Pancreas (tissue), 10 donors: Measurements from ENCODE around the gene IDE. TPM values are rescaled to one million over a fixed set of nuclear protein-coding genes. Genes with fewer than 3 reads are reported as not detected.
A peak's percentile ranks its signal among the peaks of the same experiment; 100 is the strongest.

Source experiments
- ATAC-seq, 4 donors: fragments of 200-7000 bp; cut with Tn5 transposase; one replicate each; pipeline versions ENCODE4 v1.8.0 to v1.9.1; 2020; ENCODE audit warnings: mild to moderate bottlenecking in 4 of 4, moderate library complexity in 4 of 4
- DNase-seq, 6 donors: peaks; one replicate each; pipeline ENCODE4 v3.0.0-alpha.2; 2020
- FAIRE-seq: peaks from 2 replicates; lab custom pipeline; 2012; peaks lifted over from hg19 to GRCh38; lab: Jason Lieb, UNC
- H3K27ac ChIP-seq, 4 donors: fragments of 200-600 bp; sonication (generic); 1 replicate in 3 of 4; 2 replicates in 1 of 4; pipeline versions ENCODE4 v1.5.0 to v1.8.0; 2020
- H3K27me3 ChIP-seq, 4 donors: fragments of 200-600 bp; one replicate each; pipeline ENCODE4 v1.8.0; 2021
- H3K36me3 ChIP-seq, 3 donors: fragments of 200-600 bp; sonication (generic) in 1 of 3; one replicate each; pipeline versions ENCODE4 v1.5.0 to v1.8.0; 2020 to 2021
- H3K4me1 ChIP-seq, 3 donors: fragments of 200-600 bp; one replicate each; pipeline ENCODE4 v1.8.0; 2021
- H3K4me3 ChIP-seq, 4 donors: fragments of 200-600 bp; sonication (generic) in 2 of 4; one replicate each; pipeline versions ENCODE4 v1.5.0 to v1.8.0; 2020 to 2021
- H3K9me3 ChIP-seq, 4 donors: fragments of 200-600 bp; one replicate each; pipeline ENCODE4 v1.8.0; 2021
- WGBS, 2 donors: extraction: QIAGEN DNeasy Blood & Tissue Kit; methylation state at CpG; one replicate each; pipeline ENCODE4 v1.1.7; 2013; 5-methylcytosine and 5-hydroxymethylcytosine counted together
- intact Hi-C, 3 donors: fragments of 100-400 bp; cut with DNase I; formaldehyde crosslinking; loops; one replicate each; pipeline versions ENCODE4 v1.11.1 to v1.14.2; 2022
- polyA plus RNA-seq, 2 donors: library from polyadenylated mRNA; stranded (reverse); fragments of 200-250 nt; gene quantifications; one replicate each; pipeline ENCODE4 v1.2.3, GENCODE V29; 2013
- total RNA-seq, 6 donors: library from RNA; stranded (reverse); fragmentation: NEBNext Ultra II Directional in 4 of 6; extraction: Animal tissue kit (Norgen Biotek cat#: 25700) in 4 of 6; gene quantifications; one replicate each; pipeline versions ENCODE4 v1.2.1 to v1.2.4, GENCODE V29; 2021 to 2023
- TF ChIP-seq, protein P1 (sequence below), 4 donors: fragments of 200-600 bp; sonication (generic) in 3 of 4; IDR thresholded peaks; one replicate each; pipeline versions ENCODE4 v1.5.0 to v1.8.0; 2021; ENCODE audit warnings: antibody characterized with exemption in 4 of 4
- donor health status: healthy with polysubstance abuse.
- donor health status: DM: no; HTN: no; CAD: no; lungs with moderate emphysema.
- donor health status: DM: no; HTN: no; CAD: no.
- donor health status: control.
- donor health status: control.
- donor health status: Bipolar disorder and iron deficiency.
- donor health status: DM: yes; HTN: yes; CAD: no.
- donor health status: DM: no; HTN: no; CAD: no.
- donor health status: DM: no; HTN: no; CAD: no.
- donor health status: DM: yes; HTN: yes; CAD: no.

IDE gene
- total and polyA plus RNA-seq, 8 donors: 8.2 to 30.3 (median 20.3) TPM

DNA sequence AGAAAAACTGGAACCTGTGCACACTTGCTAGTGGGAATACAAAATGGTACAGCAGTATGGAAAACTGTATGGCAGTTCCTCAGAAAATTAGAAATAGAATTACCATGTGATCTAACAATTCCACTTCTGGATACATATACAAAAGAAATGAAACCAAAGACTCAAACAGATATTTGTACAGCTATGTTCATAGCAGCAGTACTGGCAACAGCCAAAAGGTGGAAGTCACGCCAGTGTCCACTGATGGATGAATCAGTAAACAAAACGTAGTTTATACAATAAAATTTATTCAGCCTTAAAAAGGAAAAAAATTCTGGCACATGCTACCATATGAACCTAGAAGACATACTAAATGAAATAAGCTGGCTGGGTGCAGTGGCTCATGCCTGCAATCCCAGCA, 23.0 kb downstream of the IDE start:
- 61 to 90% methylated on average over 2 of the region's 2 CpGs for WGBS, 2 donors
- no peak for FAIRE-seq
- intact Hi-C loops: no loop called here

DNA sequence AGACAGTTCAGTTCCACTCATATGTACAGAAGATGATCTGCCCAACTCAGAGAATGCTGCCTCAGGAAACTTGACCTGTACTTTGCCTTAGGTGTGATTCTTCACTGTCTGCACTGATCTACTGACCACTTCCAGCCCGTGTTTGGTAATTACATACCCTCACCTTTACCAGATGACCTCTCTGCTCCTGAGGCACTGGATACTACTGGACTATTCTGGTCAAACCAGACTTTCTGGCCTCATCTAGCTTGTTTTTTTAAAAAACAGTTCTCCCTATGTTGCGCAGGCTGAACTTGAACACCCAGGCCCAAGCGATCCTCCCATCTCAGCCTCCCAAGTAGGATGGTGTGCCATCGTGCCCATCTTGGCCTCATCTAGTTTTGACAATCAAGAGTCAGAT, 26.2 kb downstream of the IDE start:
- Histone ChIP-seq H3K4me1 (peaks cover 0 to 10% (median 5%) of the 10 kb centered on the region in 3 donors), H3K36me3 (no peaks in the 10 kb centered on the region), H3K4me3 (no peak overlapping the region), H3K27ac (no peak overlapping the region), H3K27me3 (no peaks in the 10 kb centered on the region), H3K9me3 (no peaks in the 10 kb centered on the region)
- no peak for DNase-seq
- ATAC-seq: no peak
- WGBS, 2 donors: 90 to 94% methylated on average over 4 of the region's 4 CpGs
- TF ChIP-seq, protein P1, sequence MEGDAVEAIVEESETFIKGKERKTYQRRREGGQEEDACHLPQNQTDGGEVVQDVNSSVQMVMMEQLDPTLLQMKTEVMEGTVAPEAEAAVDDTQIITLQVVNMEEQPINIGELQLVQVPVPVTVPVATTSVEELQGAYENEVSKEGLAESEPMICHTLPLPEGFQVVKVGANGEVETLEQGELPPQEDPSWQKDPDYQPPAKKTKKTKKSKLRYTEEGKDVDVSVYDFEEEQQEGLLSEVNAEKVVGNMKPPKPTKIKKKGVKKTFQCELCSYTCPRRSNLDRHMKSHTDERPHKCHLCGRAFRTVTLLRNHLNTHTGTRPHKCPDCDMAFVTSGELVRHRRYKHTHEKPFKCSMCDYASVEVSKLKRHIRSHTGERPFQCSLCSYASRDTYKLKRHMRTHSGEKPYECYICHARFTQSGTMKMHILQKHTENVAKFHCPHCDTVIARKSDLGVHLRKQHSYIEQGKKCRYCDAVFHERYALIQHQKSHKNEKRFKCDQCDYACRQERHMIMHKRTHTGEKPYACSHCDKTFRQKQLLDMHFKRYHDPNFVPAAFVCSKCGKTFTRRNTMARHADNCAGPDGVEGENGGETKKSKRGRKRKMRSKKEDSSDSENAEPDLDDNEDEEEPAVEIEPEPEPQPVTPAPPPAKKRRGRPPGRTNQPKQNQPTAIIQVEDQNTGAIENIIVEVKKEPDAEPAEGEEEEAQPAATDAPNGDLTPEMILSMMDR (IDR thresholded peaks at IDR 0.05): no peak
- FAIRE-seq: no peak
- intact Hi-C loops: no loop called here

More for the DNA sequence above, 23.0 kb downstream of the IDE start:
- Histone ChIP-seq H3K27me3 (no peaks in the 10 kb centered on the region), H3K4me1 (no peaks in the 10 kb centered on the region), H3K27ac (no peak overlapping the region), H3K4me3 (no peak overlapping the region), H3K36me3 (peaks cover 0 to 5% (median 0%) of the 10 kb centered on the region in 3 donors), H3K9me3 (no peaks in the 10 kb centered on the region)
- ATAC-seq: no peak
- DNase-seq: no peak
- TF ChIP-seq, protein P1 (IDR thresholded peaks at IDR 0.05): no peak

DNA sequence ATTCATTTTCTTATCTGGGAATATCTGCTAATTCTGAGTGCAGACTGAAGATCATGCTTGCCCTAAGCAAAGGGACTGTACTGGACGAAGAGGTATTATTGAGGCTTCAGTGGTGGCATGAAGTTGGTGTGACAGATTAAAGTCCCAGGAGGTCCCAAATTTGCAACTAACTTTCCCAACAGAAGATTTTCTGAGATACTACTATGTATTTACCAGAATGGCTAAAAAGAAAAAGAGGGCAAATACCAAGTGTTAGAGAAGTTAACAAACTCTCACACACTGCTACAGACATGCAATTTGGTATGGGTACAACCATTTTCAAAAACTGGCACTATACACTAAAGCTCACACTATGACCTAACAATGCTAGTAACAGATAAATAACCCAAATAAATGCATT, 28.3 kb downstream of the IDE start:
- FAIRE-seq: no peak
- 88 to 91% methylated on average over 1 of the region's 1 CpG for WGBS, 2 donors
- Histone ChIP-seq H3K27ac (no peak overlapping the region), H3K4me3 (no peak overlapping the region), H3K4me1 (peaks cover 0 to 10% (median 5%) of the 10 kb centered on the region in 3 donors), H3K9me3 (no peaks in the 10 kb centered on the region), H3K27me3 (no peaks in the 10 kb centered on the region), H3K36me3 (no peaks in the 10 kb centered on the region)
- ATAC-seq: no peak
- TF ChIP-seq, protein P1 (IDR thresholded peaks at IDR 0.05): no peak
- intact Hi-C loops: no loop called here
- no peak for DNase-seq

DNA sequence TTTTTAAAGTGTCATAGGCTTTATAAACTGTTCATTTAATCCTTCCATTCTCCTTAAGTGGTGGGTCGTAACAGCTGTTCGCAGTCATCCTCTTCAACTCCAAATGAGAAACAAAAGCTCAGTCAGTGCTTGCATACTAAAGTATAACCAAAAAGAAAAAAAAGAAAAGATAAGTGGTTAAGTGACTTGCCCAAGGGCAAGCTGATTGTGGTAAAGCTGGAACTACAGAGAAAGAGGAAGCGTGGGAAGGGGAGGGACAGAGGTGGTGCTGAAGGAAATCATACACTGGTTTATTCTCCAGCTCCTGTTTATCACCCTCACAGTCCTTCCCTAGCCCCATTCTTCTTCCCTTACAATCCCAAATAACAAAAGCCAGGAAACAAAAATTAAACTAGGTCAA, 29.6 kb downstream of the IDE start:
- peak in 3 of 4 donors; percentile 53 to 71 (median 67) for ATAC-seq
- Histone ChIP-seq H3K9me3 (no peaks in the 10 kb centered on the region), H3K27me3 (no peaks in the 10 kb centered on the region), H3K4me1 (peaks cover 0 to 10% (median 5%) of the 10 kb centered on the region in 3 donors), H3K4me3 (no peak overlapping the region), H3K36me3 (no peaks in the 10 kb centered on the region), H3K27ac (no peak overlapping the region)
- TF ChIP-seq, protein P1 (IDR thresholded peaks at IDR 0.05): no peak
- DNase-seq: no peak
- FAIRE-seq: no peak
- intact Hi-C loops: no loop called here
- WGBS, 2 donors: 53 to 83% methylated on average over 3 of the region's 3 CpGs

DNA sequence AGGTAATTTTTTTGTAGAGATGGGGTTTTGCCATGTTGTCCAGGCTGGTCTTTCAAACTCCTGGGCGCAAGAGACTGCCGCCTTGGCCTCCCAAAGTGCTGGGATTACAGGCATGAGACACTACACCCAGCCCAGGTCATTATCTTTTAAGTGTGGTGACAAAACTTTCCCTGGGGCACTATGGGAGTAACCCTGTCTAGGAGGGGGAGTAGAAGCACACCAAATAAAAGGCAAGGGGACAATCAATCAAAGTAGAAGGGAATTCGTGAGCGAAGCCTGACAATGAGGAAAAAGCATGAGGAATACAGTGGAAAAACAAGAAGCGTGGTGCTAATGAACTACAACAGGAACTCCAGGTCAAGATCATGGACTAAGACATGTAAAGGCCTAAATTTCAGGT, 31.4 kb downstream of the IDE start:
- DNase-seq (no peak), FAIRE-seq (no peak), ATAC-seq (no peak)
- TF ChIP-seq, protein P1 (IDR thresholded peaks at IDR 0.05): no peak
- no peaks in the 10 kb centered on the region for H3K9me3 ChIP-seq
- H3K4me1 ChIP-seq: peaks cover 0 to 17% (median 10%) of the 10 kb centered on the region in 3 donors
- H3K4me3 ChIP-seq: no peak overlapping the region
- 91 to 96% methylated on average over 5 of the region's 5 CpGs for WGBS, 2 donors
- no peaks in the 10 kb centered on the region for H3K27me3 ChIP-seq
- no peak overlapping the region for H3K27ac ChIP-seq
- no peaks in the 10 kb centered on the region for H3K36me3 ChIP-seq
- intact Hi-C loops: no loop called here
